HepG2 (cell line): Measurements from ENCODE around the gene HAGHL. TPM values are rescaled to one million over a fixed set of nuclear protein-coding genes. Genes with fewer than 3 reads are reported as not detected.

Experiments
- ATAC-seq: fragments of 200-7000 bp; cut with Tn5 transposase; 3 replicates; pipeline ENCODE4 v1.9.1; 2020; ENCODE audit warnings: mild to moderate bottlenecking, moderate library complexity
- BruUV-seq: library from RNA; stranded (reverse); fragments of 400-500 nt; replicated peaks from 2 replicates; lab custom pipeline; 2021; lab: Mats Ljungman, UMichigan
- CTCF ChIA-PET: fragments of 300-600 bp; formaldehyde crosslinking; extraction: SDS; loops from one replicate; lab custom pipeline; 2021; ENCODE audit warnings: low total read pairs, inconsistent platforms, low intra/inter-chr PET ratio; lab: Yijun Ruan, JAX
- POLR2A ChIA-PET: fragments of 350-600 bp; sonication (Branson Sonifier 250); formaldehyde crosslinking; loops from one replicate; lab custom pipeline; 2020; ENCODE audit warnings: antibody characterized with exemption, inconsistent platforms; lab: Yijun Ruan, JAX
- DNase-seq: peaks from one replicate; pipeline ENCODE4 v3.0.0-alpha.2; 2015; ENCODE audit warnings: low spot score
- FAIRE-seq: peaks from 3 replicates; lab custom pipeline; 2011; peaks lifted over from hg19 to GRCh38; lab: Jason Lieb, UNC
- H2AFZ ChIP-seq: one replicate; pipeline ENCODE4 v1.6.1; 2011; ENCODE audit warnings: low read length, inconsistent platforms
- H3K27ac ChIP-seq: fragments of 300-600 bp; 3 replicates; pipeline ENCODE4 v1.8.0; 2011; ENCODE audit warnings: mixed run types, mild to moderate bottlenecking, mixed read lengths, low read length, inconsistent platforms; ENCODE audit not compliant: insufficient read depth; ENCODE audit errors: extremely low read length
- H3K27me3 ChIP-seq, 2 experiments: fragments of 200-600 bp in 1 of 2; 2 replicates in 1 of 2; 3 replicates in 1 of 2; pipeline versions ENCODE4 v1.6.0 to v1.8.0; 2011; ENCODE audit warnings: low read length in 2 of 2, mild to moderate bottlenecking in 2 of 2, moderate library complexity in 2 of 2, inconsistent platforms in 1 of 2; ENCODE audit not compliant: insufficient read depth in 2 of 2, control insufficient read depth in 1 of 2
- H3K36me3 ChIP-seq, 2 experiments: fragments of 200-600 bp in 1 of 2; replicated peaks in 1 of 2; 2 replicates in 1 of 2; 3 replicates in 1 of 2; pipeline versions ENCODE4 v1.5.1 to v1.8.0; 2011; ENCODE audit warnings: low read length in 2 of 2, inconsistent platforms in 1 of 2; ENCODE audit not compliant: insufficient read depth in 2 of 2, control insufficient read depth in 1 of 2
- H3K4me1 ChIP-seq: 2 replicates; pipeline ENCODE4 v1.5.1; 2012; ENCODE audit warnings: low read length, inconsistent platforms; ENCODE audit not compliant: insufficient read depth
- H3K4me2 ChIP-seq: 2 replicates; pipeline ENCODE4 v1.6.0; 2011; ENCODE audit warnings: low read depth, low read length, inconsistent platforms
- H3K4me3 ChIP-seq, 3 experiments: fragments of 200-600 bp in 1 of 3; sonication (generic), shearing (Covaris generic) in 1 of 3; replicated peaks in 1 of 3; 2 replicates each; pipeline ENCODE4 v1.5.1; 2011 to 2016; ENCODE audit warnings: low read length in 3 of 3, inconsistent platforms in 2 of 3, low read depth in 2 of 3, mild to moderate bottlenecking in 2 of 3, control low read depth in 1 of 3, mixed read lengths in 1 of 3; ENCODE audit not compliant: insufficient read depth in 1 of 3
- H3K79me2 ChIP-seq: one replicate; pipeline ENCODE4 v1.6.1; 2011; ENCODE audit warnings: low read length, inconsistent platforms; ENCODE audit not compliant: insufficient read depth
- H3K9ac ChIP-seq: 2 replicates; pipeline ENCODE4 v1.6.0; 2011; ENCODE audit warnings: mild to moderate bottlenecking, low read depth, low read length, inconsistent platforms; ENCODE audit not compliant: insufficient read depth
- H3K9me3 ChIP-seq: 2 replicates; pipeline ENCODE4 v1.5.1; 2012; ENCODE audit warnings: mild to moderate bottlenecking, low read length
- H4K20me1 ChIP-seq: 2 replicates; pipeline ENCODE4 v1.6.0; 2011; ENCODE audit warnings: inconsistent platforms, mild to moderate bottlenecking, low read length, moderate library complexity; ENCODE audit not compliant: insufficient read depth
- AGO2 ChIP-seq: fragments of 200-400 bp; formaldehyde crosslinking; optimal IDR thresholded peaks from 2 replicates; pipeline ENCODE3; 2017; ENCODE audit warnings: mild to moderate bottlenecking, low read depth, low read length, moderate library complexity
- HIVEP1 ChIP-seq: sonication (generic); formaldehyde crosslinking; IDR thresholded peaks from 2 replicates; pipeline ENCODE4 v1.4.0; 2020; ENCODE audit warnings: mild to moderate bottlenecking, missing genetic modification reagents
- KDM2A ChIP-seq: sonication (generic); formaldehyde crosslinking; IDR thresholded peaks from 2 replicates; pipeline ENCODE4 v1.4.0; 2020; ENCODE audit warnings: low read depth, missing genetic modification reagents, borderline replicate concordance
- RXRA ChIP-seq: sonication (generic); formaldehyde crosslinking; IDR thresholded peaks from 2 replicates; pipeline ENCODE4 v1.5.1; 2020; ENCODE audit warnings: missing genetic modification reagents
- ZEB1 ChIP-seq: IDR thresholded peaks from 2 replicates; pipeline ENCODE4 v1.6.1; 2012; ENCODE audit warnings: mild to moderate bottlenecking, low read depth, inconsistent platforms; ENCODE audit not compliant: insufficient replicate concordance
- ZFX ChIP-seq: sonication (generic); formaldehyde crosslinking; IDR thresholded peaks from 2 replicates; pipeline ENCODE4 v1.4.0; 2020; ENCODE audit warnings: mild to moderate bottlenecking, low read depth, missing genetic modification reagents, moderate library complexity
- ZNF687 ChIP-seq: sonication (generic); formaldehyde crosslinking; IDR thresholded peaks from 2 replicates; pipeline ENCODE4 v1.5.1; 2020; ENCODE audit warnings: mild to moderate bottlenecking, missing genetic modification reagents, moderate library complexity
- ZNF75D ChIP-seq: sonication (generic); formaldehyde crosslinking; IDR thresholded peaks from 2 replicates; pipeline ENCODE4 v1.8.1; 2023; ENCODE audit warnings: missing genetic modification reagents, mild to moderate bottlenecking, borderline replicate concordance
- WGBS: methylation state at CpG from one replicate; pipeline ENCODE4 v1.1.6; 2017; ENCODE audit warnings: low lambda C conversion rate; 5-methylcytosine and 5-hydroxymethylcytosine counted together
- in situ Hi-C: cut with HindIII; loops from 2 replicates; pipeline ENCODE4 v1.10.0; 2017; ENCODE audit warnings: low pct_unique_long_range_greater_than_20kb; ENCODE audit not compliant: extremely low pct_ligation_motif_present
- intact Hi-C: fragments of 100-400 bp; cut with micrococcal nuclease; formaldehyde crosslinking; loops from one replicate; pipeline ENCODE4 v1.10.0; 2022; ENCODE audit not compliant: unreplicated experiment
- polyA plus RNA-seq, 8 experiments: library from polyadenylated mRNA; depleted of rRNA in 3 of 8; stranded (reverse) in 7 of 8; unstranded in 1 of 8; fragments of >200 nt; fragmentation: Illumina TruSeq in 4 of 8; extraction: Trizol in 4 of 8; gene quantifications; 2 replicates each; pipeline versions ENCODE4 v1.2.1 to v1.2.3, GENCODE V29; 2011 to 2016; ENCODE audit warnings: low read depth in 4 of 8, missing spikeins in 1 of 8, mixed read lengths in 1 of 8; ENCODE audit not compliant: insufficient read depth in 1 of 8
- total RNA-seq, 5 experiments: library from RNA; depleted of rRNA; stranded (reverse); fragments of >200 nt; fragmentation: Illumina TruSeq; extraction: Trizol; gene quantifications; 2 replicates each; pipeline ENCODE4 v1.2.3, GENCODE V29; 2016; ENCODE audit warnings: low read depth in 1 of 5
- TF ChIP-seq, protein P1 (sequence below): sonication (generic); formaldehyde crosslinking; IDR thresholded peaks from 2 replicates; pipeline ENCODE4 v1.9.0; 2022; ENCODE audit warnings: low read depth, missing genetic modification reagents
- TF ChIP-seq, protein P2 (sequence below): sonication (generic); formaldehyde crosslinking; IDR thresholded peaks from 2 replicates; pipeline ENCODE4 v1.9.0; 2022; ENCODE audit warnings: missing genetic modification reagents, mild to moderate bottlenecking, borderline replicate concordance
- TF ChIP-seq, protein P3 (sequence below): IDR thresholded peaks from 2 replicates; pipeline ENCODE4 v1.6.1; 2016; ENCODE audit warnings: missing genetic modification reagents, missing compliant biosample characterization

Gene HAGHL
- total and polyA plus RNA-seq, 2 of the 13 experiments (the other 11 are each of a cell fraction or from before 2014, with no cell fraction given) = 3.4 to 8.4 TPM

DNA sequence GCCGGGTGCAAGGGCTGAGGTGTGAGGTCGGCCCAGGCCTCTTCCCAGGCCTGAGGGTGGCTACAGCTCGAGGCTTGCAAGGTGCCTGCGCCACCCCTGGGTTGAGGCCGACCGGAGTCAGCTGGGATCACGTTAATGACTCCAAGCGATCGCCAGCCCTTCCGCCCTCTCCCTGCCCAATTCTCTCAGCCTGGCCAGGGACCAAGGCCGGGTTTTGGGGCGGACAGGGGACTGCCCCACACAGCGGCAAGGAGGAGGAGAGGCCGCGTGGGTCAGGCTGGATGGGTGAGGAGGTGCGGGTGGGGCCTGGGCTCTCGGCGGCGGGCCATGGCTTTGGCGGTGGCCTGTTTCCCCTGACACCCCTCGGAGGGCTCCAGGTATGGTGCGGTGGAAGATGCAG is 33.5 kb upstream of the HAGHL start:
- in situ Hi-C loops (no loop called here), intact Hi-C loops (no loop called here)
- H3K9me3 ChIP-seq = no peaks in the 10 kb centered on the region
- ChIA-PET CTCF (no interaction called here), POLR2A (interaction anchor here (3.4 kb wide), 1 partner anchor 27 kb away, joined by 21 read pairs; the partner anchor contains the start of gene ANTKMT)
- H3K27me3 ChIP-seq = peaks cover 7 to 33% of the 10 kb centered on the region in 2 experiments
- H3K79me2 ChIP-seq = peaks cover 2% of the 10 kb centered on the region
- DNase-seq (no peak), FAIRE-seq (no peak), ATAC-seq (no peak)
- H3K4me3 ChIP-seq = peak overlapping the region in 1 of 3 experiments; percentile 69; a peak in 1 of 6 replicates
- H3K36me3 ChIP-seq = no peaks in the 10 kb centered on the region
- H3K27ac ChIP-seq = no peak overlapping the region
- no peak overlapping the region for H2AFZ ChIP-seq
- BruUV-seq = no TSS peak
- no peaks in the 10 kb centered on the region for H4K20me1 ChIP-seq
- 100% methylated on average over 1 of the region's 22 CpGs for WGBS
- peak overlapping the region; percentile 84; the same call in 1 of the 2 replicates for H3K4me2 ChIP-seq
- H3K4me1 ChIP-seq = peaks cover 26% of the 10 kb centered on the region
- H3K9ac ChIP-seq = no peak overlapping the region
- TF ChIP-seq ZNF687 (CRISPR knock-in tag) (0 out of 2 replicates have a peak, but pooled peaks have one; percentile 19), ZNF75D (CRISPR knock-in tag) (no peak), KDM2A (peak; percentile 56), ZEB1 (no peak), RXRA (peak; percentile 35; the same call in 1 of the 2 replicates), HIVEP1 (CRISPR knock-in tag) (peak; percentile 21; the same call in 1 of the 2 replicates), ZFX (CRISPR knock-in tag) (0 out of 2 replicates have a peak, but pooled peaks have one; percentile 25), AGO2 (peak; percentile 55)
- TF ChIP-seq, protein P1, sequence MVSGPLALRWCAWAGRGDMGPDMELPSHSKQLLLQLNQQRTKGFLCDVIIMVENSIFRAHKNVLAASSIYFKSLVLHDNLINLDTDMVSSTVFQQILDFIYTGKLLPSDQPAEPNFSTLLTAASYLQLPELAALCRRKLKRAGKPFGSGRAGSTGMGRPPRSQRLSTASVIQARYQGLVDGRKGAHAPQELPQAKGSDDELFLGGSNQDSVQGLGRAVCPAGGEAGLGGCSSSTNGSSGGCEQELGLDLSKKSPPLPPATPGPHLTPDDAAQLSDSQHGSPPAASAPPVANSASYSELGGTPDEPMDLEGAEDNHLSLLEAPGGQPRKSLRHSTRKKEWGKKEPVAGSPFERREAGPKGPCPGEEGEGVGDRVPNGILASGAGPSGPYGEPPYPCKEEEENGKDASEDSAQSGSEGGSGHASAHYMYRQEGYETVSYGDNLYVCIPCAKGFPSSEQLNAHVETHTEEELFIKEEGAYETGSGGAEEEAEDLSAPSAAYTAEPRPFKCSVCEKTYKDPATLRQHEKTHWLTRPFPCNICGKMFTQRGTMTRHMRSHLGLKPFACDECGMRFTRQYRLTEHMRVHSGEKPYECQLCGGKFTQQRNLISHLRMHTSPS = 0 out of 2 replicates have a peak, but pooled peaks have one; percentile 27
- TF ChIP-seq, protein P2, sequence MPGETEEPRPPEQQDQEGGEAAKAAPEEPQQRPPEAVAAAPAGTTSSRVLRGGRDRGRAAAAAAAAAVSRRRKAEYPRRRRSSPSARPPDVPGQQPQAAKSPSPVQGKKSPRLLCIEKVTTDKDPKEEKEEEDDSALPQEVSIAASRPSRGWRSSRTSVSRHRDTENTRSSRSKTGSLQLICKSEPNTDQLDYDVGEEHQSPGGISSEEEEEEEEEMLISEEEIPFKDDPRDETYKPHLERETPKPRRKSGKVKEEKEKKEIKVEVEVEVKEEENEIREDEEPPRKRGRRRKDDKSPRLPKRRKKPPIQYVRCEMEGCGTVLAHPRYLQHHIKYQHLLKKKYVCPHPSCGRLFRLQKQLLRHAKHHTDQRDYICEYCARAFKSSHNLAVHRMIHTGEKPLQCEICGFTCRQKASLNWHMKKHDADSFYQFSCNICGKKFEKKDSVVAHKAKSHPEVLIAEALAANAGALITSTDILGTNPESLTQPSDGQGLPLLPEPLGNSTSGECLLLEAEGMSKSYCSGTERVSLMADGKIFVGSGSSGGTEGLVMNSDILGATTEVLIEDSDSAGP (CRISPR knock-in tag) = peak; percentile 44; the same call in 1 of the 2 replicates
- TF ChIP-seq, protein P3, sequence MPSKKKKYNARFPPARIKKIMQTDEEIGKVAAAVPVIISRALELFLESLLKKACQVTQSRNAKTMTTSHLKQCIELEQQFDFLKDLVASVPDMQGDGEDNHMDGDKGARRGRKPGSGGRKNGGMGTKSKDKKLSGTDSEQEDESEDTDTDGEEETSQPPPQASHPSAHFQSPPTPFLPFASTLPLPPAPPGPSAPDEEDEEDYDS (CRISPR knock-in tag) = no peak
